Upper lobe of left lung (tissue), 4 donors: ENCODE measurements around the gene FBLIM1.

ENCODE experiments used
- CTCF ChIP-seq, 6 experiments: fragments of 450-650 bp in 4 of 6; fragments of 200-600 bp in 2 of 6; sonication (generic) in 2 of 6; IDR thresholded peaks; one replicate each; pipeline ENCODE4 v1.5.1; 2016 to 2019; ENCODE audit warnings: antibody characterized with exemption in 6 of 6
- EP300 ChIP-seq, 4 donors: sonication (generic); formaldehyde crosslinking; IDR thresholded peaks; one replicate each; pipeline ENCODE4 v1.5.1; 2017; ENCODE audit warnings: antibody characterized with exemption in 4 of 4, control low read depth in 2 of 4
- POLR2A ChIP-seq, 4 donors: fragments of 450-650 bp; IDR thresholded peaks; one replicate each; pipeline ENCODE4 v1.5.1; 2016 to 2017; ENCODE audit warnings: antibody characterized with exemption in 4 of 4, mild to moderate bottlenecking in 2 of 4
- POLR2AphosphoS5 ChIP-seq, 2 donors: sonication (generic); formaldehyde crosslinking; IDR thresholded peaks; one replicate each; pipeline ENCODE4 v1.5.1; 2017; ENCODE audit warnings: antibody characterized with exemption in 2 of 2

- TF ChIP-seq CTCF (IDR thresholded peaks at IDR 0.05): no peak
- no peak for TF ChIP-seq POLR2A (IDR thresholded peaks at IDR 0.05)
- no peak for TF ChIP-seq POLR2AphosphoS5 (IDR thresholded peaks at IDR 0.05)
- TF ChIP-seq EP300 (IDR thresholded peaks at IDR 0.05): no peak
Measured at GRCh38 chr1:15720861-15721260, 37.7 kb upstream of the FBLIM1 start.
